Natural killer cell (primary cell): Measurements from ENCODE around the gene DDX28. TPM values are rescaled to one million over a fixed set of nuclear protein-coding genes. Genes with fewer than 3 reads are reported as not detected.

Source experiments
- ATAC-seq, 3 donors: fragments of 150-1000 bp in 2 of 3; fragments of 200-7000 bp in 1 of 3; cut with Tn5 transposase; 1 replicate in 1 of 3; 2 replicates in 2 of 3; pipeline ENCODE4 v1.10.0; 2021; ENCODE audit warnings: mild to moderate bottlenecking in 2 of 3, moderate library complexity in 2 of 3
- DNase-seq, 2 donors: peaks; one replicate each; pipeline versions ENCODE4 v3.0.0 to v3.0.0-alpha.2; 2013 to 2021; ENCODE audit warnings: mixed read lengths in 1 of 2
- H3K27ac ChIP-seq: one replicate; pipeline ENCODE4 v1.5.1; 2013; ENCODE audit warnings: mild to moderate bottlenecking, low read length
- H3K27me3 ChIP-seq: one replicate; pipeline ENCODE4 v1.6.1; 2013; ENCODE audit warnings: low read length; ENCODE audit not compliant: control insufficient read depth, insufficient read depth
- H3K36me3 ChIP-seq: one replicate; pipeline ENCODE4 v1.6.1; 2013; ENCODE audit warnings: low read length; ENCODE audit not compliant: control insufficient read depth, insufficient read depth
- H3K4me1 ChIP-seq: one replicate; pipeline ENCODE4 v1.6.1; 2013; ENCODE audit warnings: low read length; ENCODE audit not compliant: control insufficient read depth, insufficient read depth
- H3K4me3 ChIP-seq: one replicate; pipeline ENCODE4 v1.5.1; 2013; ENCODE audit warnings: low read length
- H3K9me3 ChIP-seq: one replicate; pipeline ENCODE4 v1.6.1; 2013; ENCODE audit warnings: low read length; ENCODE audit not compliant: control insufficient read depth, insufficient read depth
- H3K27ac Mint-ChIP-seq, 2 donors: one replicate each; pipeline ENCODE4 v1.8.0; 2022; ENCODE audit warnings: mild to moderate bottlenecking in 2 of 2, mixed read lengths in 2 of 2, moderate library complexity in 1 of 2
- H3K27me3 Mint-ChIP-seq, 2 donors: one replicate each; pipeline ENCODE4 v1.8.0; 2022; ENCODE audit warnings: low read depth in 2 of 2, mixed read lengths in 2 of 2
- H3K36me3 Mint-ChIP-seq: one replicate; pipeline ENCODE4 v1.8.0; 2022; ENCODE audit warnings: mixed read lengths
- H3K4me1 Mint-ChIP-seq, 2 donors: one replicate each; pipeline ENCODE4 v1.8.0; 2022; ENCODE audit warnings: mixed read lengths in 2 of 2
- H3K4me3 Mint-ChIP-seq: one replicate; pipeline ENCODE4 v1.8.0; 2022; ENCODE audit warnings: mild to moderate bottlenecking, moderate library complexity, mixed read lengths
- H3K9me3 Mint-ChIP-seq, 2 donors: one replicate each; pipeline ENCODE4 v1.8.0; 2022; ENCODE audit warnings: mixed read lengths in 2 of 2
- WGBS: methylation state at CpG from one replicate; pipeline ENCODE4 v1.1.7; 2013; ENCODE audit warnings: missing lambda C conversion rate; ENCODE audit not compliant: insufficient coverage; 5-methylcytosine and 5-hydroxymethylcytosine counted together
- intact Hi-C: fragments of 100-400 bp; cut with micrococcal nuclease; formaldehyde crosslinking; loops from one replicate; pipeline ENCODE4 v1.14.2; 2022
- total RNA-seq, 4 donors: library from RNA; stranded (reverse); fragments of 120-200 nt in 1 of 4; gene quantifications; one replicate each; pipeline versions ENCODE4 v1.2.3 to v1.2.4, GENCODE V29; 2013 to 2022
- TF ChIP-seq, protein P1 (sequence below): fragments of 200-600 bp; IDR thresholded peaks from one replicate; pipeline ENCODE4 v1.8.0; 2022; ENCODE audit warnings: antibody characterized with exemption

DDX28 gene
- total RNA-seq: 10 to 100 TPM; 17.4 to 19.0 (median 17.9) TPM
- 15.2 TPM for total RNA-seq (2013)

DNA sequence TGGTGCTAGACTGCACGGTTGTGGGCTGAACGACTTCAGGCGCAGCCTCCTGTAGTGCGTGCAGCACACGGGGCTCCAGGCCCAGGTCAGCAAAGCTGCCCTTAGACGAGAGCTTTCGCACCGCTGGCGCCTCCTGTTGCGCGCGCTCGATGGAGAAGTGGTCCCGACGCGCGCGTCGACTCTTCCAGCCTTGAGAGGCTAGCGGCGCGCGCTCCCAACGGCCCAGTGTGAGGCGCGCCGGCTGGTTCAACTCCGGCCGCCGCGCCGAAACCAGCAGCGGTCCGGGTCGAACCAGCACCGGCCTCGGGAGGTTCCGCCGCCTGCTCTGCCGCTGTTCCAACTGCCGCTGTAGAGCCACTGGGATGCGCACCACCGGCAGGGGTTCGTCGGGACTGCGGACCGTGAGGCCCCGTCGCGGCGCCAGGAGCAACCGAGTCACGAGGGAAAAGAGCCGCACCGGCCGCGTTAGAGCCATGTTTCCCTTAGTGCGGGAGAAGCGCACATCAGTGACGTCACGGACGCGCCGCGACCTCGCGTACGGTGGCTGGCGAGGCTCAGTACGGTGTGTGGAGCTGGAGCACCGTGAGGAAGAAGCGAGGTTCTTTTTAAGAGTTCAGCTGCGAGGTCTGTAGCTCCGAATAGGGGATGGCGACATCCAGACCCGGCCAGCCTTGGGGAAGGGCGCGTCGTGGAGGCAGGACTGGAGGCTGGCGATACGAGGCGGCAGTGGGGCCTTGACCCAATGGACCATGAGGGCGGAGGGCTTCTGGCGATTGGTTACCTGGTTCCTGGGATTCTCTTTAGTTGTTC, at the start of gene DDX28, which contains the start of gene DUS2:
Gene DDX28, minus strand, starts transcription at position 505 of the 810 bp plus-strand sequence. Its CDS starts 30 bp downstream, at position 475.
Gene DUS2, plus strand, starts transcription at position 557 of the 810 bp plus-strand sequence. CDS start 14,740 bp downstream, outside the sequence.
- ATAC-seq: peak; percentile 90 to 96 (median 93)
- Mint-ChIP-seq H3K27ac (peak within 1 kb of the TSS; percentile 91 to 96), H3K27me3 (no peaks in the 10 kb centered on the region), H3K4me1 (peaks cover 16 to 31% of the 10 kb centered on the region in 2 donors), H3K9me3 (no peaks in the 10 kb centered on the region), H3K4me3 (peak within 1 kb of the TSS; percentile 99), H3K36me3 (peaks cover 7% of the 10 kb centered on the region)
- no peaks in the 10 kb centered on the region for H3K9me3 ChIP-seq
- peaks cover 26% of the 10 kb centered on the region for H3K4me1 ChIP-seq
- peak within 1 kb of the TSS; percentile 83 for H3K4me3 ChIP-seq
- no peaks in the 10 kb centered on the region for H3K27me3 ChIP-seq
- intact Hi-C loops: loop anchor here (1.0 to 5.0 kb wide), 2 partner anchors 30 to 39 kb away; no protein-coding TSS in a partner anchor
- under 1% methylated on average over 84 of the region's 84 CpGs for WGBS
- H3K27ac ChIP-seq: peak within 1 kb of the TSS; percentile 70
- DNase-seq: peak; percentile 97 to 98
- TF ChIP-seq, protein P1, sequence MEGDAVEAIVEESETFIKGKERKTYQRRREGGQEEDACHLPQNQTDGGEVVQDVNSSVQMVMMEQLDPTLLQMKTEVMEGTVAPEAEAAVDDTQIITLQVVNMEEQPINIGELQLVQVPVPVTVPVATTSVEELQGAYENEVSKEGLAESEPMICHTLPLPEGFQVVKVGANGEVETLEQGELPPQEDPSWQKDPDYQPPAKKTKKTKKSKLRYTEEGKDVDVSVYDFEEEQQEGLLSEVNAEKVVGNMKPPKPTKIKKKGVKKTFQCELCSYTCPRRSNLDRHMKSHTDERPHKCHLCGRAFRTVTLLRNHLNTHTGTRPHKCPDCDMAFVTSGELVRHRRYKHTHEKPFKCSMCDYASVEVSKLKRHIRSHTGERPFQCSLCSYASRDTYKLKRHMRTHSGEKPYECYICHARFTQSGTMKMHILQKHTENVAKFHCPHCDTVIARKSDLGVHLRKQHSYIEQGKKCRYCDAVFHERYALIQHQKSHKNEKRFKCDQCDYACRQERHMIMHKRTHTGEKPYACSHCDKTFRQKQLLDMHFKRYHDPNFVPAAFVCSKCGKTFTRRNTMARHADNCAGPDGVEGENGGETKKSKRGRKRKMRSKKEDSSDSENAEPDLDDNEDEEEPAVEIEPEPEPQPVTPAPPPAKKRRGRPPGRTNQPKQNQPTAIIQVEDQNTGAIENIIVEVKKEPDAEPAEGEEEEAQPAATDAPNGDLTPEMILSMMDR: no peak
- H3K36me3 ChIP-seq: peaks cover 12% of the 10 kb centered on the region

DNA sequence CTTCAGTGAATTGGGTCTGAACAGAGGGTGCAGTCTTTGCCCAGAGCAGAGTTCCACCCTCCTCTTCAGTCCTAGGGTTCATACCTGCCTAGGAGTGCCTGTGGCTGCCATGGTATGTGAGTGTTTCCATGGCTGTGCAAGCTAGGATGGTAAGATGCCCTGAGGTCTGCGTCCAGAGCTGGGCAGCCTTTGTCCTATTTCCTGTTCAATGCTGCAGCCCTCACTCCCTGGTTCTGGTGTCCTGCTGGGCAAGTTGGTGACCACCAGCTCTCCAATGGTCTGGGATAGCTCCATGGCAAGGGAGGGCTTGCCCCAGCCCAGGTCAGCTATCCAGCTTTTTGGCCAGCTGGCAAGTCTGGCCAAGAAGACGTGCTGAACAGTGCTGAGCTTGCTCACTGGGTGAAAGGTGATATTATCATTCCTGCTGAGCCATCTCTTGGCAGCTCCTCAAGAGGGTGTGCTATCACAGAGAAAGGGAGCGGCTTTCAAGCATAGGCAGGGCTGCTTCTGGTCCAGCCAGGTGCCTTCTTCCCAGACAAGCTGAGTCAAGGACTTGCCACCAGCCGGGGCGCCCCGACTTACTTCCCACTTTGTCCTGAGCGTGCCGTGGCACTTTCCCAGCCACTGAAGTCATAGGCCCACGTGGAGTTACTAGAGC, 49.1 kb upstream of the DDX28 start:
- Histone ChIP-seq H3K9me3 (no peaks in the 10 kb centered on the region), H3K27ac (peak overlapping the region; percentile 37), H3K36me3 (peaks cover 24% of the 10 kb centered on the region), H3K4me3 (no peak overlapping the region), H3K4me1 (peaks cover 91% of the 10 kb centered on the region), H3K27me3 (no peaks in the 10 kb centered on the region)
- H3K36me3 Mint-ChIP-seq: peaks cover 7% of the 10 kb centered on the region
- H3K27me3 Mint-ChIP-seq: no peaks in the 10 kb centered on the region
- ATAC-seq: no peak
- 90% methylated on average over 8 of the region's 9 CpGs for WGBS
- TF ChIP-seq, protein P1: no peak
- peak in 1 of 2 donors; percentile 21 for DNase-seq
- peaks cover 77 to 88% of the 10 kb centered on the region in 2 donors for H3K4me1 Mint-ChIP-seq
- intact Hi-C loops: loop anchor here (5.0 kb wide), 1 partner anchor 45 kb away; no protein-coding TSS in a partner anchor
- peak overlapping the region; percentile 94 to 96 for H3K27ac Mint-ChIP-seq
- H3K9me3 Mint-ChIP-seq: no peaks in the 10 kb centered on the region
- H3K4me3 Mint-ChIP-seq: no peak overlapping the region

- Histone ChIP-seq H3K4me3 (no peak overlapping the region), H3K9me3 (no peaks in the 10 kb centered on the region), H3K36me3 (peaks cover 24% of the 10 kb centered on the region), H3K27ac (peak overlapping the region; percentile 37), H3K4me1 (peaks cover 86% of the 10 kb centered on the region), H3K27me3 (no peaks in the 10 kb centered on the region)
- DNase-seq (no peak), ATAC-seq (no peak)
- TF ChIP-seq, protein P1: no peak
- H3K4me1 Mint-ChIP-seq: peaks cover 77 to 89% of the 10 kb centered on the region in 2 donors
- peaks cover 7% of the 10 kb centered on the region for H3K36me3 Mint-ChIP-seq
- no peaks in the 10 kb centered on the region for H3K27me3 Mint-ChIP-seq
- peak overlapping the region; percentile 94 to 96 for H3K27ac Mint-ChIP-seq
- WGBS: no CpG with 5 or more reads among the region's 1 CpG
- H3K4me3 Mint-ChIP-seq: peak overlapping the region; percentile 75
- intact Hi-C loops: loop anchor here (1.0 to 5.0 kb wide), 2 partner anchors 10 to 46 kb away; no protein-coding TSS in a partner anchor
- no peaks in the 10 kb centered on the region for H3K9me3 Mint-ChIP-seq
Observed at GRCh38 chr16:68071518-68071901, 48.5 kb upstream of the DDX28 start.
